Measurements from ENCODE around the gene ADRA2C.

The ADRA2C gene

GRCh38 chr4:3774253-3774883 lies 8.2 kb downstream of the ADRA2C start:
- no peak for DNase-seq (ENCODE audit: low read depth)
- TF ChIP-seq, protein P1, sequence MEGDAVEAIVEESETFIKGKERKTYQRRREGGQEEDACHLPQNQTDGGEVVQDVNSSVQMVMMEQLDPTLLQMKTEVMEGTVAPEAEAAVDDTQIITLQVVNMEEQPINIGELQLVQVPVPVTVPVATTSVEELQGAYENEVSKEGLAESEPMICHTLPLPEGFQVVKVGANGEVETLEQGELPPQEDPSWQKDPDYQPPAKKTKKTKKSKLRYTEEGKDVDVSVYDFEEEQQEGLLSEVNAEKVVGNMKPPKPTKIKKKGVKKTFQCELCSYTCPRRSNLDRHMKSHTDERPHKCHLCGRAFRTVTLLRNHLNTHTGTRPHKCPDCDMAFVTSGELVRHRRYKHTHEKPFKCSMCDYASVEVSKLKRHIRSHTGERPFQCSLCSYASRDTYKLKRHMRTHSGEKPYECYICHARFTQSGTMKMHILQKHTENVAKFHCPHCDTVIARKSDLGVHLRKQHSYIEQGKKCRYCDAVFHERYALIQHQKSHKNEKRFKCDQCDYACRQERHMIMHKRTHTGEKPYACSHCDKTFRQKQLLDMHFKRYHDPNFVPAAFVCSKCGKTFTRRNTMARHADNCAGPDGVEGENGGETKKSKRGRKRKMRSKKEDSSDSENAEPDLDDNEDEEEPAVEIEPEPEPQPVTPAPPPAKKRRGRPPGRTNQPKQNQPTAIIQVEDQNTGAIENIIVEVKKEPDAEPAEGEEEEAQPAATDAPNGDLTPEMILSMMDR (IDR thresholded peaks at IDR 0.05; ENCODE audit: control insufficient read depth, extremely low read depth, insufficient read depth), result no peak
- no peak overlapping the region for H3K4me3 ChIP-seq (ENCODE audit: low read depth, low read length)

DNA sequence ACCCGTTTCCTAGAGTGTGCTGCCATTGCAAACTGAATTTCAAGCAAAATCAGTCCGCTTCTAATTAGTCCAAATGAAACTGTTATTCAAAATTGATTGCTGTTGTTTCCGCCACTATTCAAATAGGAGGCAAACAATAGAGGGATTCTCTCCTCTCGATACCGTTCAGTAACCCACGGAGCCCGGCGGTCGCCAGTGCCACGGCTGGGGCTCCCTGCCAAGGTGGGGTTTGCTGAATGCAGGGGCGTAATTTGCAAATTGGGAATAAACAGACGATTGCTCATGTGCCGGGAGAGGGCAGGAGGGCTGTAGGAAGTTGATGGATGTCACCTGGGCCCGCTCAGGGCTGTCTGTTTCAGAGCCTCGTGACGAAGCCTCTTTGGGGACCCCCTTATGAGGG lies 8.8 kb downstream of the ADRA2C start:
- DNase-seq (ENCODE audit: low read depth), result no peak
- H3K4me3 ChIP-seq (ENCODE audit: low read depth, low read length), result no peak overlapping the region
- TF ChIP-seq, protein P1 (IDR thresholded peaks at IDR 0.05; ENCODE audit: control insufficient read depth, extremely low read depth, insufficient read depth), result no peak

DNA sequence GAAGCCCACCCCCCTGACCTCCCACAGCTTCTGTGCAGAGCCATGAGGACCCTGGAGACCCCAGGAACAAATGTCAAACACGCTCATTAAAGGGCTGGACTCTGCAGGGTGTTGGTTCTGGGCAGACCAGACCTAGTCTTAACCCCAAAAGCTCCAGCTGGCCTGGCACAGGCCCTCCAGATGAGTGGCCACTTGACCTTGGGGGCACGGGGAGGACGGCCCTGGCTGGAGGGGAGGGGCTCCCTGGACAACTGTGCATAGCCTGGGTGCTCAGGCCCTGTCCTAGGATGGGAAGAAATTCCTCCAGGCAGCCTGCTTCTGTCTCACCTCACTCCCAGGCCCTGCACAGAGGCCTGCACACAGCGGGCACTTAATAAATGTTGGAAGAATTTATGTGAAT lies 9.4 kb downstream of the ADRA2C start:
- DNase-seq (ENCODE audit: low read depth), result no peak
- TF ChIP-seq, protein P1 (IDR thresholded peaks at IDR 0.05; ENCODE audit: control insufficient read depth, extremely low read depth, insufficient read depth), result no peak
- no peak overlapping the region for H3K4me3 ChIP-seq (ENCODE audit: low read depth, low read length)

DNA sequence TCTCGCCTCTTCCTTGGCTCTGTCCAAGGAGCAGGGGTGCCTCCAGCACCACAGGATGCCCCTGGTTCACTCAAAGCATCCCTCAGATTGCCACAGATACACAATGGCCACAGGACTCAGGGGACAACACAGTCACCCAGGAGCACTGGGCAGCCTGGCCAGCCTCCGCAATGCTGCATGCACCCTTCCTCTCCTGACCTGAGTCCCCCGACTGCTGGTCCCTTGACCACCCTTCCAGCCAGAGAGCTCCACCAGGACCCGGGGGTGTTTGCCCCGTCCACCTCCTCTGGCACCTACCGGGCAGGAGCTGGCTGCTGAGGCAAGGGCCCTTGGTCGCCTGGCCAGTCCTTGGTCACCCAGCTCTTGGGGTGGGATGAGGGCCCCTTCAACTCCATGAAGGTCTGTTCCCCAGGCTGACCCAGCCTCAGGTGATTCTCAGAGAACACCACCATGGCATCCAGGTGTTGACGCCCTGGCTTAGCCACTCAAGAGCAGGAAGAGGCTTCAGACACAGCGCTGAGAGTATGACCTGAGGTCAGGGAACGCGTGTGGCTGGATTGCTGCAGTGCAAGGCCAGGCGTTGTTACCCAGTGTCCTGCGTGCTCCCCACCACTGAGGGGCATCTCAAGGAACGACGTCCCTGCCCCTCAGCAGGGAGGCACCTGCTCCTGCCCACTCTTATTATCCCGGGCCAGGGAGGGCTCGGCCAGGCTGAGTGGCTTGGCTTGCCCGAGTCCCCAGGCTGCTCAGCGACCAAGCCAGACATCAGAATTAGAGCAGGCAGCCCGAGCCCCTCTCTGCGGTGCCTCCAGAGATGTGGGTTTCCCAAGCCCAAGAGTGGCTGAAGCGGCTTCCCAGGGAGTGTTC lies 10.2 kb downstream of the ADRA2C start:
- no peak overlapping the region for H3K4me3 ChIP-seq (ENCODE audit: low read depth, low read length)
- no peak for DNase-seq (ENCODE audit: low read depth)
- TF ChIP-seq, protein P1 (IDR thresholded peaks at IDR 0.05; ENCODE audit: control insufficient read depth, extremely low read depth, insufficient read depth), result no peak

DNA sequence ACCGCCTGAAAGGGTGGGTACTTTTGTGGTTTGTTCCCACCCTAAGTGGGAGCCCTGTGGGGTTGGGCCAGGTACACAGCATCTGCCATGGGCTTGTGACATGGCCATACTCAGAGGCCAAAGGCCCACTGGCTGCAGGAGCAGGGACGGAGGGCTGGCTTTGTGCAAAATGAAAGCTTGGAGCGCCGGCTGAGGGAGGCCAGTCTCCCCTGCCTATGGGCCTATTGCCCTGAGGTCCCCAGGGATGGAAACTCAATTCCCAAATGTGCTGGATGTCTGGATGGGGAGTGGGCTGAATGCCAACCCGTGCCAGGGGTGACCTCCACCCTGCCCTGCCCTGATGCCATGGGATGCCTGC lies 10.8 kb downstream of the ADRA2C start:
- no peak for DNase-seq (ENCODE audit: low read depth)
- no peak overlapping the region for H3K4me3 ChIP-seq (ENCODE audit: low read depth, low read length)
- TF ChIP-seq, protein P1 (IDR thresholded peaks at IDR 0.05; ENCODE audit: control insufficient read depth, extremely low read depth, insufficient read depth), result no peak

- DNase-seq (ENCODE audit: low read depth), result no peak
- TF ChIP-seq, protein P1 (IDR thresholded peaks at IDR 0.05; ENCODE audit: control insufficient read depth, extremely low read depth, insufficient read depth), result no peak
- no peak overlapping the region for H3K4me3 ChIP-seq (ENCODE audit: low read depth, low read length)
Measured at GRCh38 chr4:3777669-3778068, 11.5 kb downstream of the ADRA2C start.

Measured in LNCaP clone FGC (cell line).